Measurements from ENCODE around the gene ANGPTL5. TPM values are rescaled to one million over a fixed set of nuclear protein-coding genes. Genes with fewer than 3 reads are reported as not detected.

Gene ANGPTL5
- total RNA-seq, 1 experiment from 2014 or later: not detected

DNA sequence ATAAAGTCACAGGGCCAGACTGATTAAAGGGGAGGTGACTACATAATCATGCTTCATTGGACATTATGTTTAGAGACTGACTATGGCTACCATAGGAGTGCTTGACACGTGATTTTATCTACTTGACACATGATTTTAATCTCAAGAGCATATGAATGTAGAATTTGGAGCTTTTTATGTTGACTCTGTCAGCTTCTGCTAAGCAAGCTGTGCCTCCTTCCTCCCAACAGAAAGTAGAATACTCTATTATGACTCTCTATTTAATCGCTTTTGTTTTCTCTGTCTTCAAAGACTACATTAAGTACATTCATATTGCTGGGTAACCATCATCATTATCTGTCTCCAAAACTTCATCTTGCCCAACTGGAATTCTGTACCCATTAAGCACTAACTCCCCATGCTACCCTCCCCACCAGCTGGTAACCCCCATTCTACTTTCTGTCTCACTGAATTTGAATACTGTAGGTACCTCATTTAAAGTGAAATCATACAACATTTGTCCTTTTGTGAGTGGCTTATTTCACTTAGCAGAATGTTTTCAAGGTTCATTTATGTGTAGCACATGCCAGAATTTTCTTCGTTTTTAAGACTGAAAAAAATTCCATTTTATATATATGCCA lies 24.7 kb upstream of the ANGPTL5 start:
- Histone ChIP-seq H3K27me3 (ENCODE audit: low read length) (0 out of 2 replicates have a peak, but pooled peaks cover 2% of the 10 kb centered on the region), H3K9ac (ENCODE audit: low read length) (no peak overlapping the region), H4K20me1 (ENCODE audit: insufficient read depth, low read depth, low read length) (no peaks in the 10 kb centered on the region; the same call in 1 of the 2 replicates), H2AFZ (ENCODE audit: low read length) (no peak overlapping the region), H3K4me3 (ENCODE audit: low read length) (no peak overlapping the region), H3K9me2 (replicated peaks; ENCODE audit: insufficient read depth, low read length) (no peaks in the 10 kb centered on the region), H3K27ac (ENCODE audit: low read length) (no peak overlapping the region), H3K4me2 (ENCODE audit: low read depth, low read length, poor library complexity, severe bottlenecking) (no peak overlapping the region), H3K4me1 (ENCODE audit: low read length) (no peaks in the 10 kb centered on the region), H3K79me2 (ENCODE audit: low read length) (no peaks in the 10 kb centered on the region), H3K9me3 (ENCODE audit: low read length) (no peaks in the 10 kb centered on the region), H3K36me3 (ENCODE audit: insufficient read depth, low read length) (no peaks in the 10 kb centered on the region)
- DNase-seq: no peak

DNA sequence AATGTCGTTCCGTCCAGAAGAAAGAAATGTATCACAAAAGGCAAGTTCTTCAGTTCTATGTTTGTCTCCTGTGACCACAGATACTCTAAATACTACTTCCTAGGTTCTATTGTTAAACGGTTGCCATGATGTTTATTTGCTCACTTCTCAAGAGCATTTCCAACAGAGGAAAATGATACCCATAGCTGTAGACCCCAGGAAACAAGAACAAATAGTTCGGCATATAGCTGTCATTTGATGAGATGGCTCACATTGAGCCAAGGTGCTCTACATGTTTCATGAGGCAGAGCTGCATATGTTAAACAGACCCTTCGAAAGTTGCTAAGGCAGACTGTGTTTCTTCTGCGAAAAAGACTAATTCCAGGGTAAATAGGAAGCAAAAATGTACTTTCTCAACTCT lies 15.4 kb upstream of the ANGPTL5 start:
- no peaks in the 10 kb centered on the region for H4K20me1 ChIP-seq (ENCODE audit: insufficient read depth, low read depth, low read length)
- H2AFZ ChIP-seq (ENCODE audit: low read length): no peak overlapping the region
- no peaks in the 10 kb centered on the region for H3K27me3 ChIP-seq (ENCODE audit: low read length)
- H3K9ac ChIP-seq (ENCODE audit: low read length): no peak overlapping the region
- no peak overlapping the region for H3K4me2 ChIP-seq (ENCODE audit: low read depth, low read length, poor library complexity, severe bottlenecking)
- no peaks in the 10 kb centered on the region for H3K79me2 ChIP-seq (ENCODE audit: low read length)
- H3K9me3 ChIP-seq (ENCODE audit: low read length): no peaks in the 10 kb centered on the region
- H3K9me2 ChIP-seq (replicated peaks; ENCODE audit: insufficient read depth, low read length): no peaks in the 10 kb centered on the region
- H3K27ac ChIP-seq (ENCODE audit: low read length): no peak overlapping the region
- H3K4me1 ChIP-seq (ENCODE audit: low read length): no peaks in the 10 kb centered on the region
- no peak for DNase-seq
- H3K4me3 ChIP-seq (ENCODE audit: low read length): no peak overlapping the region
- H3K36me3 ChIP-seq (ENCODE audit: insufficient read depth, low read length): no peaks in the 10 kb centered on the region

DNA sequence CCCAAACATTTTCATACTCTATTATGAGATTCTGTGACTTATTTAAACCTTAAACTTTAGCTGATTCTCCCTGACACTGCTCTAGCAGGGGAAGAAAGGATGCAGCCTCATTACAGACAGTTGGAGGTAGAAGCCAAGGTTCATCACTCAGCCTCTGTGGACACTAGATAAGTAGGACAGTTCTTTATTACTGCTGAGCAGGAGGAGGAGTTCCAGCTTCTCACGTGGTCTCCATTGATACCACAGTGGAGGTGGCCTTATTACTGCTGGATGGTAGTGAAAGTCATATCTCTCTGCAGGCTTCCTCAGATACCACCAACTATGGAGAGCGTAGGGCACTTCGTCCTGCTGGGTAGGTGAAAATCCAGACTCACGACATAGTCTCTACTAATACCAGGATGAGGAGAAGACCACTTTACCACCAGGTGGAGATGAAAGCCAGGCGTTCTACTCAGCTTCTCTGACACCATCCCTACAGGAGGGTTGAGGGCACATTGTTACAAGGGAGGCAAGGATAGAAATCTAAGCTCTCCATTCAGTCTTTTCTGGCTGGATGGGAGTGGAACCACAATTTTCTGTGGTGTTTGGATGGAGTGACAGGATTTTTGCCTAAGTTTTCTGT lies 13.1 kb upstream of the ANGPTL5 start:
- H4K20me1 ChIP-seq (ENCODE audit: insufficient read depth, low read depth, low read length): no peaks in the 10 kb centered on the region
- no peak overlapping the region for H3K4me3 ChIP-seq (ENCODE audit: low read length)
- no peak overlapping the region for H3K4me2 ChIP-seq (ENCODE audit: low read depth, low read length, poor library complexity, severe bottlenecking)
- H2AFZ ChIP-seq (ENCODE audit: low read length): no peak overlapping the region
- no peaks in the 10 kb centered on the region for H3K27me3 ChIP-seq (ENCODE audit: low read length)
- DNase-seq: no peak
- no peaks in the 10 kb centered on the region for H3K79me2 ChIP-seq (ENCODE audit: low read length)
- no peaks in the 10 kb centered on the region for H3K36me3 ChIP-seq (ENCODE audit: insufficient read depth, low read length)
- H3K9ac ChIP-seq (ENCODE audit: low read length): no peak overlapping the region
- H3K9me3 ChIP-seq (ENCODE audit: low read length): no peaks in the 10 kb centered on the region
- no peaks in the 10 kb centered on the region for H3K4me1 ChIP-seq (ENCODE audit: low read length)
- no peaks in the 10 kb centered on the region for H3K9me2 ChIP-seq (replicated peaks; ENCODE audit: insufficient read depth, low read length)
- H3K27ac ChIP-seq (ENCODE audit: low read length): no peak overlapping the region

DNA sequence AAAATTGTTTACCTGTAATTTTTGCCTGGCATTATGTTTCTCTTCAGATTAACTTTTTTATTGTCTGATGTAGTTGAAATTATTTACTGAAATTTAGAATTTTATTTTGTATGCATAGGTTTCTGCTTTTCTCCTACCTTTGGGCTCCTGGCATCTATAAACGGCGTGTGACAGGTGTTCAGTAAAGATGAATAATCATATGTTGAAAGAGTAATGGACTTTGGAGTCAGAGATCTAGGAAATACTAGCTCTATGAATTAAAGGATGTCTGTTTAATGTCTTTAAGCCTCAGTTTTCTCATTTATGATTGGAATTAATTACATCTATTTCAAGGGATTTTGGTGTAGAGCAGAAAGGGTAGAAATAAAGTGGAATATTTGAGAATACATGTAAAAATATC lies 7.2 kb upstream of the ANGPTL5 start:
- no peak for DNase-seq
- H3K4me1 ChIP-seq (ENCODE audit: low read length): no peaks in the 10 kb centered on the region
- H3K36me3 ChIP-seq (ENCODE audit: insufficient read depth, low read length): no peaks in the 10 kb centered on the region
- H3K4me2 ChIP-seq (ENCODE audit: low read depth, low read length, poor library complexity, severe bottlenecking): no peak overlapping the region
- no peaks in the 10 kb centered on the region for H3K79me2 ChIP-seq (ENCODE audit: low read length)
- no peak overlapping the region for H3K27ac ChIP-seq (ENCODE audit: low read length)
- H3K9ac ChIP-seq (ENCODE audit: low read length): no peak overlapping the region
- H3K9me3 ChIP-seq (ENCODE audit: low read length): no peaks in the 10 kb centered on the region
- no peak overlapping the region for H3K4me3 ChIP-seq (ENCODE audit: low read length)
- no peaks in the 10 kb centered on the region for H4K20me1 ChIP-seq (ENCODE audit: insufficient read depth, low read depth, low read length)
- H2AFZ ChIP-seq (ENCODE audit: low read length): no peak overlapping the region
- H3K27me3 ChIP-seq (ENCODE audit: low read length): no peaks in the 10 kb centered on the region
- no peaks in the 10 kb centered on the region for H3K9me2 ChIP-seq (replicated peaks; ENCODE audit: insufficient read depth, low read length)

DNA sequence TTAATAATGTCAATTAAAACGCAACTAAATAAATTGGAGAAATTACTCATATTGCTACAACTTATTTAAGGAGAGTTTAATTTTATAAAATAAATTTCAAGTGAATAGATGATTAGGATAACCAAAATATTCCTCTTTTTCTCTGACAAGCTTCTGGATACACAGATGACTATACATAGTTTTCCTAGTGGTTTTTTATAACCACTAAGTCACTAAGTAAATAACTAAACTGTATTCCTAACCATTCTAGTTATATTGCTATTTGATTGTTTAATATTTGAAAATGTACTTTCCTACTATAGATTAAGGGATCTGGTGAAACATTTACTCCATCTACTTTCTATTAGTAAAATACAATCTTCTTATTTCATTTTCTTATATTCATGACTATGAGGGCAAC lies 4.7 kb upstream of the ANGPTL5 start:
- Histone ChIP-seq H3K27ac (ENCODE audit: low read length) (no peak overlapping the region), H3K4me3 (ENCODE audit: low read length) (no peak overlapping the region), H3K27me3 (ENCODE audit: low read length) (no peaks in the 10 kb centered on the region), H3K79me2 (ENCODE audit: low read length) (no peaks in the 10 kb centered on the region), H2AFZ (ENCODE audit: low read length) (no peak overlapping the region), H3K9me3 (ENCODE audit: low read length) (no peaks in the 10 kb centered on the region), H3K9ac (ENCODE audit: low read length) (no peak overlapping the region), H3K4me2 (ENCODE audit: low read depth, low read length, poor library complexity, severe bottlenecking) (no peak overlapping the region), H4K20me1 (ENCODE audit: insufficient read depth, low read depth, low read length) (no peaks in the 10 kb centered on the region), H3K9me2 (replicated peaks; ENCODE audit: insufficient read depth, low read length) (no peaks in the 10 kb centered on the region; the same call in 1 of the 2 replicates), H3K4me1 (ENCODE audit: low read length) (peaks cover 18% of the 10 kb centered on the region), H3K36me3 (ENCODE audit: insufficient read depth, low read length) (no peaks in the 10 kb centered on the region)
- DNase-seq: no peak

DNA sequence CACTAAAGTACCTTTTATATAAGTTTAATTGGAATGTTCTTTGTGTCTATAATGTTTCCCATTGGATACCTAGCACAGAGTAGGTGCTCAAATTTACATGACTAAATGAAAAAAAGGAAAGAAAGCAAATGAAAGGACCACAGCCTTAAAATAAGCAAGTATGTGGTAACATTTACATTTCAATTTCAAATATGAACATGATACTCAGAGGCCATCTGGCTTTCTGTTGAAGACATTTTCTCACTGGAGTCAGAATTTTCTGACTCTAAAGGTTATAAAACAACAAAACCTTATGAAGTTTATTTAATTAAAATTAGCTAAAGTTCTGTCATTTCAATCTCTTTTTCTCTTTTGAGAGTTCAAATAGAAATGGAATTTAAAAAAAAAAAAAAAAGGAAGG lies 904 bp upstream of the ANGPTL5 start:
- H3K27me3 ChIP-seq (ENCODE audit: low read length): no peaks in the 10 kb centered on the region
- peak overlapping the region; percentile 27 for H3K4me2 ChIP-seq (ENCODE audit: low read depth, low read length, poor library complexity, severe bottlenecking)
- H2AFZ ChIP-seq (ENCODE audit: low read length): no peak overlapping the region
- H3K36me3 ChIP-seq (ENCODE audit: insufficient read depth, low read length): no peaks in the 10 kb centered on the region
- no peaks in the 10 kb centered on the region for H3K79me2 ChIP-seq (ENCODE audit: low read length)
- H3K9me2 ChIP-seq (replicated peaks; ENCODE audit: insufficient read depth, low read length): no peaks in the 10 kb centered on the region; the same call in 1 of the 2 replicates
- DNase-seq: no peak
- H4K20me1 ChIP-seq (ENCODE audit: insufficient read depth, low read depth, low read length): no peaks in the 10 kb centered on the region
- H3K4me1 ChIP-seq (ENCODE audit: low read length): peaks cover 33% of the 10 kb centered on the region
- H3K4me3 ChIP-seq (ENCODE audit: low read length): no peak overlapping the region
- H3K27ac ChIP-seq (ENCODE audit: low read length): no peak overlapping the region
- H3K9ac ChIP-seq (ENCODE audit: low read length): no peak overlapping the region
- H3K9me3 ChIP-seq (ENCODE audit: low read length): no peaks in the 10 kb centered on the region

DNA sequence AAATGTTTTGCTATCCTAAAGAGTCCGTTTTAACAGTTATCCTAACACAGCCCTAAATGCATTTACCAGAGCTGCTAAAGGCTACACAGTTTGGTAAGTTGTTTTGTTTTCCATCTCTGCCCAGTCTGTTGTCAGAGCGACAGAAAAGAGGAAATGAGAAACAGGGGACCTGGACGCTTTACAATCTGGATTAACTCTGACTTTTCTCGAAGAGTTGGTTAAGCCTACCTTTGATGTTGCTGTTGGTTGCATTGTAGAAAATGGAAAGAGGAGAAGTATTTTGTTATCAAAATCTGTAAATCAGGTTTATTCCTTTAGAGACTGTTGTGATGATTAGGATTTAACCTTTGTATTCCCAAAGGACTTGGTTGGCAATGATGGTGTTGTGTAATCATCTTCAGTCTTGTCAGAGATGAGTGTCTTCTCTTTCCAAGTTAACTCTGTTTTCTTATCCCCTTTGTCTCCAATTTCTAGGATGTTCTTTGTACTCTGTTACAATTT lies 481 bp downstream of the ANGPTL5 start:
- H3K27me3 ChIP-seq (ENCODE audit: low read length): no peaks in the 10 kb centered on the region
- no peaks in the 10 kb centered on the region for H3K79me2 ChIP-seq (ENCODE audit: low read length)
- H4K20me1 ChIP-seq (ENCODE audit: insufficient read depth, low read depth, low read length): no peaks in the 10 kb centered on the region
- peak overlapping the region; percentile 69 for H3K27ac ChIP-seq (ENCODE audit: low read length)
- peak overlapping the region; percentile 64 for H3K4me3 ChIP-seq (ENCODE audit: low read length)
- peak; percentile 95 for DNase-seq
- peaks cover 33% of the 10 kb centered on the region for H3K4me1 ChIP-seq (ENCODE audit: low read length)
- no peaks in the 10 kb centered on the region; the same call in 1 of the 2 replicates for H3K9me2 ChIP-seq (replicated peaks; ENCODE audit: insufficient read depth, low read length)
- peak overlapping the region; percentile 71 for H3K4me2 ChIP-seq (ENCODE audit: low read depth, low read length, poor library complexity, severe bottlenecking)
- H3K36me3 ChIP-seq (ENCODE audit: insufficient read depth, low read length): no peaks in the 10 kb centered on the region
- peak overlapping the region; percentile 72 for H3K9ac ChIP-seq (ENCODE audit: low read length)
- peak overlapping the region; percentile 63 for H2AFZ ChIP-seq (ENCODE audit: low read length)
- H3K9me3 ChIP-seq (ENCODE audit: low read length): no peaks in the 10 kb centered on the region

DNA sequence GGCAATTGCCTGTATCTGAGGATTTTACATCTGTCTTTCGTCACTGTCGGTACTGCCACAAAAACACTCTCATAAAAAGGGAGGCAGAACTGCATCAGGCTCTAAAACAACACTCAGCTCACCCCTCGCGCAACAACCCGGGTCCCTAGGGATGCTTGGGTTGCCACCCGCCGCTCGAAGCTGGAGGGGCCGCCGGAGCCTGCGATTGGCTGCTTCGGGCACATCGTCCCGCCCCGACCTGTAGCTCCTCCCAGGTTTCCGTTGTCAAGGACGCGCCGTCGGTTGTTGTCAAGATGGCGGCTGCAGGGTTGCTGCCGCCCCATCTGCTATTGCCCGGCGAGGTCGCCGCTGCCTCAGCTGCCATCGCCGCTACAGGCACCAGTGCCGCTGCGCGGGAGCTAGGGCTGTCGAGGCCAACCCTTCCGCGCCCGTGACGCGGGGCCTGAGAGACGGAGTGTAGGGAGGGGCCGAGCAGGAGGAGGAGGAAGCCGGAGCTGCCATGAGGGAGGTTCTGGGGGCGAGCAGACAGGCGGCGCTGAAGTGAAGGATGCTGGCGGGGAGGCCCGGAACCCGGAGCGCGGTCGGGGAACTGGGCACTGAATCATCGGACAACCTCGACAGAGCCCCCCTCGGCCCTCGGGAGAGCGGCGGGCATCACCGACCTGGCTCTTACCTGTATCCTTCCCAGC lies 1.4 kb downstream of the ANGPTL5 start, which contains the start of gene CEP126:
TSS of gene CEP126 (plus strand) at position 273 of the 689 bp plus-strand sequence. CDS start at position 548, 275 bp downstream.
- no peaks in the 10 kb centered on the region for H4K20me1 ChIP-seq (ENCODE audit: insufficient read depth, low read depth, low read length)

More for the DNA sequence above, 1.4 kb downstream of the ANGPTL5 start, which contains the start of gene CEP126:
- Histone ChIP-seq H3K27me3 (ENCODE audit: low read length) (no peaks in the 10 kb centered on the region), H3K9me2 (replicated peaks; ENCODE audit: insufficient read depth, low read length) (no peaks in the 10 kb centered on the region; the same call in 1 of the 2 replicates), H3K4me3 (ENCODE audit: low read length) (peak within 1 kb of the TSS; percentile 64), H3K27ac (ENCODE audit: low read length) (peak within 1 kb of the TSS; percentile 69), H3K9ac (ENCODE audit: low read length) (peak within 1 kb of the TSS; percentile 72), H3K79me2 (ENCODE audit: low read length) (no peaks in the 10 kb centered on the region), H3K4me1 (ENCODE audit: low read length) (peaks cover 33% of the 10 kb centered on the region), H3K9me3 (ENCODE audit: low read length) (no peaks in the 10 kb centered on the region), H2AFZ (ENCODE audit: low read length) (peak within 1 kb of the TSS; percentile 81), H3K36me3 (ENCODE audit: insufficient read depth, low read length) (no peaks in the 10 kb centered on the region), H3K4me2 (ENCODE audit: low read depth, low read length, poor library complexity, severe bottlenecking) (peak within 1 kb of the TSS; percentile 71)
- DNase-seq: peak; percentile 100
